SH-SY5Y (cell line): ENCODE measurements around the gene ZNF33A.

Experiments used
- GATA2 ChIP-seq: IDR thresholded peaks from 2 replicates; pipeline ENCODE4 v1.6.1; 2011; ENCODE audit warnings: mild to moderate bottlenecking, low read depth, low read length
- GATA3 ChIP-seq: IDR thresholded peaks from 2 replicates; pipeline ENCODE4 v1.6.1; 2011; ENCODE audit warnings: low read depth, mild to moderate bottlenecking, low read length, moderate library complexity

DNA sequence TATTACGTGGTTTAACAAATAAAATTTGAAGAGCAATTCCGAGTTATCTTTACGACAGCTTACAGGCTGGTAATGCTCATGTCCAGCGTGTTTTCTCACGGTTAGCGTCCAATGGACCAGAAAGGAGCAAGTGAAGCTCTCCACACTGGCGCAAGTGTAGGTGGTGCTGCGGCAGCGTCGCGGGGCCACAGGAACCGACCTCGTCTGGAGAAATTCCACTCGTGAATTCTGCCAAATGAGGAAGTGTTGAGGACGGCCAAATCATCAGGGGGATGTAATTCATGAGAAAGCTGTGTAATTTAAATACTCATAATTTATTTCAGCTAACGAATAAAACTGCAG is 83.3 kb downstream of the ZNF33A start:
- TF ChIP-seq GATA2 (no peak), GATA3 (no peak)
